ENCODE data around the gene JPT2.

JPT2 gene

GRCh38 chr16:1657841-1658240 lies 20.2 kb upstream of the JPT2 start:
- DNase-seq (ENCODE audit: extremely low read depth, insufficient read length) = no peak
- no peak overlapping the region for H3K4me3 ChIP-seq (replicated peaks; ENCODE audit: low read depth, low read length)
- no peak for TF ChIP-seq CTCF (IDR thresholded peaks at IDR 0.05; ENCODE audit: insufficient read depth, low read length, poor library complexity, severe bottlenecking)
- H3K27me3 ChIP-seq (replicated peaks; ENCODE audit: control insufficient read depth, insufficient read depth, low read length) = no peaks in the 10 kb centered on the region
- H3K36me3 ChIP-seq (ENCODE audit: control insufficient read depth, insufficient read depth, low read length) = peaks cover 22% of the 10 kb centered on the region

- no peak for TF ChIP-seq CTCF (IDR thresholded peaks at IDR 0.05; ENCODE audit: insufficient read depth, low read length, poor library complexity, severe bottlenecking)
- peaks cover 19% of the 10 kb centered on the region for H3K36me3 ChIP-seq (ENCODE audit: control insufficient read depth, insufficient read depth, low read length)
Observed at GRCh38 chr16:1659031-1659430, 19.0 kb upstream of the JPT2 start.

GRCh38 chr16:1661826-1662225 lies 16.3 kb upstream of the JPT2 start:
- DNase-seq (ENCODE audit: extremely low read depth, insufficient read length) = no peak
- Histone ChIP-seq H3K36me3 (ENCODE audit: control insufficient read depth, insufficient read depth, low read length) (peaks cover 23% of the 10 kb centered on the region), H3K4me3 (replicated peaks; ENCODE audit: low read depth, low read length) (no peak overlapping the region), H3K27me3 (replicated peaks; ENCODE audit: control insufficient read depth, insufficient read depth, low read length) (no peaks in the 10 kb centered on the region)
- TF ChIP-seq CTCF (IDR thresholded peaks at IDR 0.05; ENCODE audit: insufficient read depth, low read length, poor library complexity, severe bottlenecking) = no peak

More at GRCh38 chr16:1659031-1659430, 19.0 kb upstream of the JPT2 start:
- no peak for DNase-seq (ENCODE audit: extremely low read depth, insufficient read length)
- Histone ChIP-seq H3K27me3 (replicated peaks; ENCODE audit: control insufficient read depth, insufficient read depth, low read length) (no peaks in the 10 kb centered on the region), H3K4me3 (replicated peaks; ENCODE audit: low read depth, low read length) (no peak overlapping the region)

- H3K36me3 ChIP-seq (ENCODE audit: control insufficient read depth, insufficient read depth, low read length) = peaks cover 23% of the 10 kb centered on the region
- DNase-seq (ENCODE audit: extremely low read depth, insufficient read length) = no peak
- H3K27me3 ChIP-seq (replicated peaks; ENCODE audit: control insufficient read depth, insufficient read depth, low read length) = no peaks in the 10 kb centered on the region
- no peak for TF ChIP-seq CTCF (IDR thresholded peaks at IDR 0.05; ENCODE audit: insufficient read depth, low read length, poor library complexity, severe bottlenecking)
- no peak overlapping the region for H3K4me3 ChIP-seq (replicated peaks; ENCODE audit: low read depth, low read length)
Observed at GRCh38 chr16:1662543-1662942, 15.5 kb upstream of the JPT2 start.

GRCh38 chr16:1665829-1666228 lies 12.2 kb upstream of the JPT2 start:
- no peak overlapping the region for H3K4me3 ChIP-seq (replicated peaks; ENCODE audit: low read depth, low read length)
- TF ChIP-seq CTCF (IDR thresholded peaks at IDR 0.05; ENCODE audit: insufficient read depth, low read length, poor library complexity, severe bottlenecking) = no peak
- H3K36me3 ChIP-seq (ENCODE audit: control insufficient read depth, insufficient read depth, low read length) = peaks cover 42% of the 10 kb centered on the region
- no peaks in the 10 kb centered on the region for H3K27me3 ChIP-seq (replicated peaks; ENCODE audit: control insufficient read depth, insufficient read depth, low read length)
- DNase-seq (ENCODE audit: extremely low read depth, insufficient read length) = no peak

- no peak for TF ChIP-seq CTCF (IDR thresholded peaks at IDR 0.05; ENCODE audit: insufficient read depth, low read length, poor library complexity, severe bottlenecking)
- no peaks in the 10 kb centered on the region for H3K27me3 ChIP-seq (replicated peaks; ENCODE audit: control insufficient read depth, insufficient read depth, low read length)
- DNase-seq (ENCODE audit: extremely low read depth, insufficient read length) = no peak
- H3K36me3 ChIP-seq (ENCODE audit: control insufficient read depth, insufficient read depth, low read length) = peaks cover 45% of the 10 kb centered on the region
- H3K4me3 ChIP-seq (replicated peaks; ENCODE audit: low read depth, low read length) = no peak overlapping the region
Observed at GRCh38 chr16:1666316-1666715, 11.8 kb upstream of the JPT2 start.
